Measurements from ENCODE around the gene MAP3K7CL. TPM values are rescaled to one million over a fixed set of nuclear protein-coding genes. Genes with fewer than 3 reads are reported as not detected.

The MAP3K7CL gene
- total RNA-seq, 1 experiment from 2014 or later = 0.31 TPM

- no peak for ATAC-seq
- no peaks in the 10 kb centered on the region for H3K36me3 ChIP-seq (ENCODE audit: control insufficient read depth, insufficient read depth, low read length)
- in situ Hi-C loops (cut with HindIII; ENCODE audit: low pct_unique_long_range_greater_than_20kb, low sequenced_read_pairs) = no loop called here
- DNase-seq (ENCODE audit: low read depth, low spot score) = no peak
- intact Hi-C loops (cut with micrococcal nuclease; ENCODE audit: unreplicated experiment) = no loop called here
- POLR2A ChIA-PET = no interaction called here
- TF ChIP-seq SIN3A (IDR thresholded peaks at IDR 0.05; ENCODE audit: borderline replicate concordance, insufficient read depth, low read depth, low read length) (no peak), TCF7L2 (IDR thresholded peaks at IDR 0.05; ENCODE audit: low read depth, low read length) (no peak), REST (IDR thresholded peaks at IDR 0.05; ENCODE audit: insufficient read depth in 1 of 2, low read depth in 2 of 2, low read length in 1 of 2) (no peak), CTCF (IDR thresholded peaks at IDR 0.05) (no peak), POLR2AphosphoS5 (IDR thresholded peaks at IDR 0.05; ENCODE audit: low read depth, low read length) (no peak)
- no peak overlapping the region for H3K27ac ChIP-seq (ENCODE audit: low read length)
- no peaks in the 10 kb centered on the region for H3K9me3 ChIP-seq (ENCODE audit: control insufficient read depth, insufficient read depth, low read depth, low read length)
- H3K27me3 ChIP-seq (ENCODE audit: control insufficient read depth, insufficient read depth, low read length) = no peaks in the 10 kb centered on the region
- peaks cover 6% of the 10 kb centered on the region; the same call in 1 of the 2 replicates for H3K4me1 ChIP-seq (ENCODE audit: control insufficient read depth, insufficient read depth, low read length)
- CTCF ChIA-PET = no interaction called here
- peak overlapping the region in 1 of 2 experiments; percentile 21; a peak in 1 of 4 replicates for H3K4me3 ChIP-seq (ENCODE audit: low read depth in 2 of 2, low read length in 2 of 2)
- BruUV-seq (replicated peaks) = no TSS peak
Measured at GRCh38 chr21:29194847-29195246, 64.4 kb downstream of the MAP3K7CL start.

- Histone ChIP-seq H3K36me3 (ENCODE audit: control insufficient read depth, insufficient read depth, low read length) (no peaks in the 10 kb centered on the region), H3K4me3 (ENCODE audit: low read depth in 2 of 2, low read length in 2 of 2) (peak overlapping the region; percentile 13 to 32; a peak in 3 of 4 replicates), H3K9me3 (ENCODE audit: control insufficient read depth, insufficient read depth, low read depth, low read length) (no peaks in the 10 kb centered on the region), H3K27me3 (ENCODE audit: control insufficient read depth, insufficient read depth, low read length) (no peaks in the 10 kb centered on the region), H3K4me1 (ENCODE audit: control insufficient read depth, insufficient read depth, low read length) (peaks cover 6% of the 10 kb centered on the region; the same call in 1 of the 2 replicates), H3K27ac (ENCODE audit: low read length) (no peak overlapping the region)
- CTCF ChIA-PET = no interaction called here
- intact Hi-C loops (cut with micrococcal nuclease; ENCODE audit: unreplicated experiment) = no loop called here
- peak; percentile 46 for TF ChIP-seq CTCF (IDR thresholded peaks at IDR 0.05)
- no peak for TF ChIP-seq SIN3A (IDR thresholded peaks at IDR 0.05; ENCODE audit: borderline replicate concordance, insufficient read depth, low read depth, low read length)
- no TSS peak for BruUV-seq (replicated peaks)
- in situ Hi-C loops (cut with HindIII; ENCODE audit: low pct_unique_long_range_greater_than_20kb, low sequenced_read_pairs) = no loop called here
- ATAC-seq (peak; percentile 98), DNase-seq (ENCODE audit: low read depth, low spot score) (peak; percentile 87)
- POLR2A ChIA-PET = no interaction called here
Measured at GRCh38 chr21:29195981-29196669, 65.7 kb downstream of the MAP3K7CL start.

Data from Panc1 (cell line).